CD4-positive, alpha-beta T cell treated with Interleukin-6 for 4 hours (primary cell): ENCODE results near the gene ALG14.
"Not testable (repeated sequence)": the region's sequence is repeated elsewhere in the genome, so short reads cannot be mapped to it uniquely, and the experiment has no call there.

Experiments
- DNase-seq: peaks from one replicate; pipeline ENCODE4 v3.0.0-alpha.2; 2020; ENCODE audit warnings: mixed read lengths

Gene ALG14

GRCh38 chr1:94951509-94952208 is 121.1 kb downstream of the ALG14 start:
- no peak for DNase-seq

- no peak for DNase-seq
These were observed 121.7 kb downstream of the ALG14 start for GRCh38 chr1:94951046-94951445.

GRCh38 chr1:94949681-94950661 is 122.8 kb downstream of the ALG14 start:
- DNase-seq: no peak

GRCh38 chr1:94947437-94947836 is 125.3 kb downstream of the ALG14 start:
- no peak for DNase-seq

GRCh38 chr1:94946886-94947285 is 125.9 kb downstream of the ALG14 start:
- DNase-seq: no peak

- no peak for DNase-seq
These were observed 130.3 kb downstream of the ALG14 start for GRCh38 chr1:94942171-94943128.

GRCh38 chr1:94941480-94941879 is 131.3 kb downstream of the ALG14 start:
- DNase-seq: not testable (repeated sequence)

GRCh38 chr1:94940738-94941137 is 132.0 kb downstream of the ALG14 start:
- no peak for DNase-seq

- no peak for DNase-seq
These were observed 134.9 kb downstream of the ALG14 start for GRCh38 chr1:94937820-94938219.

GRCh38 chr1:94936861-94937620 is 135.7 kb downstream of the ALG14 start:
- no peak for DNase-seq

GRCh38 chr1:94935476-94935875 is 137.3 kb downstream of the ALG14 start:
- DNase-seq: no peak

GRCh38 chr1:94935034-94935433 is 137.7 kb downstream of the ALG14 start:
- no peak for DNase-seq

- no peak for DNase-seq
These were observed 138.2 kb downstream of the ALG14 start for GRCh38 chr1:94934551-94934950.

GRCh38 chr1:94931254-94931841 is 141.4 kb downstream of the ALG14 start:
- no peak for DNase-seq

- no peak for DNase-seq
These were observed 143.2 kb downstream of the ALG14 start for GRCh38 chr1:94929351-94930217.

- DNase-seq: no peak
These were observed 144.3 kb downstream of the ALG14 start for GRCh38 chr1:94928293-94928939.

GRCh38 chr1:94927405-94928175 is 145.2 kb downstream of the ALG14 start:
- peak; percentile 11 for DNase-seq

GRCh38 chr1:94926915-94927404 is 145.8 kb downstream of the ALG14 start, which contains the start of gene CNN3:
TSS of gene CNN3 (minus strand) at chr1:94927110. CDS start at chr1:94926894, 216 bp downstream.
- DNase-seq: peak; percentile 79
